Left kidney (tissue), 2 donors: ENCODE measurements around the gene MCCC1. TPM values are rescaled to one million over a fixed set of nuclear protein-coding genes. Genes with fewer than 3 reads are reported as not detected.
"Not testable (repeated sequence)": the region's sequence is repeated elsewhere in the genome, so short reads cannot be mapped to it uniquely, and the experiment has no call there.

ENCODE experiments used
- DNase-seq: peaks from one replicate; pipeline ENCODE4 v3.0.0-alpha.2; 2013
- polyA plus RNA-seq: library from polyadenylated mRNA; unstranded; fragments of 120-200 nt; gene quantifications from one replicate; pipeline ENCODE4 v1.2.1, GENCODE V29; 2013; ENCODE audit not compliant: insufficient read length

The MCCC1 gene
- polyA plus RNA-seq, 1 donor = 76.0 TPM

- no peak for DNase-seq
These were observed 7.3 kb upstream of the MCCC1 start for GRCh38 chr3:183106635-183107034.

GRCh38 chr3:183103950-183104349, 4.7 kb upstream of the MCCC1 start:
- DNase-seq = not testable (repeated sequence)

- DNase-seq = not testable (repeated sequence)
These were observed 1.7 kb upstream of the MCCC1 start for GRCh38 chr3:183101040-183101439.

GRCh38 chr3:183100376-183100775, 1.1 kb upstream of the MCCC1 start:
- DNase-seq = no peak

GRCh38 chr3:183099838-183100204, 525 bp upstream of the MCCC1 start:
- DNase-seq = no peak

GRCh38 chr3:183098536-183099025, 715 bp downstream of the MCCC1 start:
- DNase-seq = no peak

GRCh38 chr3:183094711-183095110, 4.6 kb downstream of the MCCC1 start:
- DNase-seq = no peak

GRCh38 chr3:183092256-183092655, 7.0 kb downstream of the MCCC1 start:
- DNase-seq = no peak

- DNase-seq = no peak
These were observed 12.1 kb downstream of the MCCC1 start for GRCh38 chr3:183087184-183087583.

- DNase-seq = no peak
These were observed 13.5 kb downstream of the MCCC1 start for GRCh38 chr3:183085634-183086390.

GRCh38 chr3:183082355-183082915, 16.9 kb downstream of the MCCC1 start:
- no peak for DNase-seq

GRCh38 chr3:183081459-183082183, 17.7 kb downstream of the MCCC1 start:
- DNase-seq = no peak

- no peak for DNase-seq
These were observed 18.7 kb downstream of the MCCC1 start for GRCh38 chr3:183080628-183081027.

GRCh38 chr3:183074881-183075280, 24.4 kb downstream of the MCCC1 start:
- DNase-seq = no peak

GRCh38 chr3:183074261-183074660, 25.0 kb downstream of the MCCC1 start:
- no peak for DNase-seq

- DNase-seq = no peak
These were observed 25.5 kb downstream of the MCCC1 start for GRCh38 chr3:183073839-183074238.

GRCh38 chr3:183070892-183071291, 28.4 kb downstream of the MCCC1 start:
- no peak for DNase-seq

GRCh38 chr3:183069086-183069485, 30.2 kb downstream of the MCCC1 start:
- DNase-seq = no peak

- DNase-seq = not testable (repeated sequence)
These were observed 32.4 kb downstream of the MCCC1 start for GRCh38 chr3:183066891-183067290.

GRCh38 chr3:183064475-183064874, 34.8 kb downstream of the MCCC1 start:
- no peak for DNase-seq

- DNase-seq = no peak
These were observed 37.7 kb downstream of the MCCC1 start for GRCh38 chr3:183061391-183062172.

GRCh38 chr3:183058351-183058750, 40.9 kb downstream of the MCCC1 start:
- no peak for DNase-seq
